ENCODE data around the gene PIGZ. TPM values are rescaled to one million over a fixed set of nuclear protein-coding genes. Genes with fewer than 3 reads are reported as not detected.
A peak's percentile ranks its signal among the peaks of the same experiment; 100 is the strongest.

PIGZ gene
- total and polyA plus RNA-seq, 9 of the 15 experiments (the other 6 are each of a cell fraction or from before 2014, with no cell fraction given) = 0.15 to 1.8 (median 0.76) TPM

DNA sequence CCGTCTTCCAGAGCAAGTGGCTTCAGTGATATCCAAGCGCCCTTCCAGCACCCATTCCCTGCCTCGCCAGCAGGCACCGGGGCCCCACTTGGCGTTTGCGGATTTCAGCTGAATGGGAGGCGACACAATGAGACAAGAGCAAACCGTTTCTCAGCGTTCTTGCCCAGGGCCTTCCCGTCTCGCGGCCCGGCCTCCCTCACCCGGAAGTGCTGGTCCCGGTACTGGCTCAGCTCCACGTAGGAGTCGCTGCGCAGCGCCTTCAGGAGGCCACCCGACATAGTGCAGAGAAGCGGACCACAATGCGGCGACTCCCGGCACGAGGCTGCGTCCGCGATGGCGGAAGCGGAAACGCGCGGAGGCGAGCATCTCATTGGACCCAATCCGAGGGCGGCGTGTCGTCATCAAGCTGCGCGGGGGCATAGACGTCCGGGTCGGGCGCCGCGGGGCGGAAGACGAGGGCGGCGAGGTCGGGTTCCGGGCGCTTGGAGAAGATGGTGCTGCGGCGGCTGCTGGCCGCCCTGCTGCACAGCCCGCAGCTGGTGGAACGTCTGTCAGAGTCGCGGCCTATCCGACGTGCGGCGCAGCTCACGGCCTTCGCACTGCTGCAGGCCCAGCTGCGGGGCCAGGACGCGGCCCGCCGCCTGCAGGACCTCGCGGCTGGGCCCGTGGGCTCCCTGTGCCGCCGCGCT, 26.3 kb downstream of the PIGZ start, which contains the start of gene NCBP2 (continued):
- TF ChIP-seq, protein P1, sequence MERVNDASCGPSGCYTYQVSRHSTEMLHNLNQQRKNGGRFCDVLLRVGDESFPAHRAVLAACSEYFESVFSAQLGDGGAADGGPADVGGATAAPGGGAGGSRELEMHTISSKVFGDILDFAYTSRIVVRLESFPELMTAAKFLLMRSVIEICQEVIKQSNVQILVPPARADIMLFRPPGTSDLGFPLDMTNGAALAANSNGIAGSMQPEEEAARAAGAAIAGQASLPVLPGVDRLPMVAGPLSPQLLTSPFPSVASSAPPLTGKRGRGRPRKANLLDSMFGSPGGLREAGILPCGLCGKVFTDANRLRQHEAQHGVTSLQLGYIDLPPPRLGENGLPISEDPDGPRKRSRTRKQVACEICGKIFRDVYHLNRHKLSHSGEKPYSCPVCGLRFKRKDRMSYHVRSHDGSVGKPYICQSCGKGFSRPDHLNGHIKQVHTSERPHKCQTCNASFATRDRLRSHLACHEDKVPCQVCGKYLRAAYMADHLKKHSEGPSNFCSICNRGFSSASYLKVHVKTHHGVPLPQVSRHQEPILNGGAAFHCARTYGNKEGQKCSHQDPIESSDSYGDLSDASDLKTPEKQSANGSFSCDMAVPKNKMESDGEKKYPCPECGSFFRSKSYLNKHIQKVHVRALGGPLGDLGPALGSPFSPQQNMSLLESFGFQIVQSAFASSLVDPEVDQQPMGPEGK (CRISPR knock-in tag; IDR thresholded peaks at IDR 0.05; ENCODE audit: borderline replicate concordance) = no peak
- TF ChIP-seq DMBX1 (CRISPR knock-in tag; IDR thresholded peaks at IDR 0.05; ENCODE audit: borderline replicate concordance) (no peak), ZNF175 (CRISPR knock-in tag; IDR thresholded peaks at IDR 0.05; ENCODE audit: low read depth) (peak; percentile 30; the same call in 1 of the 2 replicates), ARID3A (IDR thresholded peaks at IDR 0.05; ENCODE audit: borderline replicate concordance, low read depth, low read length) (0 out of 2 replicates have a peak, but pooled peaks have one; percentile 10), BRF2 (IDR thresholded peaks at IDR 0.05; ENCODE audit: borderline replicate concordance, insufficient read depth, insufficient read length) (no peak), CREM (IDR thresholded peaks at IDR 0.05; ENCODE audit: low read depth) (peak; percentile 99), MTA2 (IDR thresholded peaks at IDR 0.05; ENCODE audit: low read depth) (no peak), ZNF395 (CRISPR knock-in tag; IDR thresholded peaks at IDR 0.05) (peak; percentile 79), ETV5 (CRISPR knock-in tag; IDR thresholded peaks at IDR 0.05; ENCODE audit: low read depth) (peak; percentile 91), CXXC5 (CRISPR knock-in tag; IDR thresholded peaks at IDR 0.05) (peak; percentile 100), C11orf30 (IDR thresholded peaks at IDR 0.05; ENCODE audit: low read depth) (peak; percentile 99), KDM5B (IDR thresholded peaks at IDR 0.05; ENCODE audit: insufficient replicate concordance, low read depth, low read length) (peak; percentile 64), RBM14 (IDR thresholded peaks at IDR 0.05; ENCODE audit: borderline replicate concordance, insufficient read depth, low read depth, low read length) (0 out of 2 replicates have a peak, but pooled peaks have one; percentile 6), CBX3 (IDR thresholded peaks at IDR 0.05; ENCODE audit: borderline replicate concordance in 1 of 2, low read length in 2 of 2) (peak in 1 of 2 experiments; percentile 91; a peak in 1 of 3 replicates), HEY1 (CRISPR knock-in tag; IDR thresholded peaks at IDR 0.05; ENCODE audit: borderline replicate concordance) (no peak), NBN (IDR thresholded peaks at IDR 0.05; ENCODE audit: low read depth) (peak; percentile 86; the same call in 1 of the 2 replicates), MBD1 (CRISPR knock-in tag; IDR thresholded peaks at IDR 0.05) (no peak), KAT8 (IDR thresholded peaks at IDR 0.05; ENCODE audit: low read depth) (no peak)
